Islet of Langerhans (tissue), 1 donor: ENCODE results near the gene KIF4A.
"Not testable (repeated sequence)": the region's sequence is repeated elsewhere in the genome, so short reads cannot be mapped to it uniquely, and the experiment has no call there.

Experiments
- FAIRE-seq: peaks from one replicate; lab custom pipeline; 2011; peaks lifted over from hg19 to GRCh38; lab: Jason Lieb, UNC

KIF4A gene

GRCh38 chrX:70289793-70290770 lies at the start of gene KIF4A, which contains the start of gene PDZD11:
Gene KIF4A (plus strand): TSS chrX:70290104. CDS start chrX:70290459, 355 bp downstream.
Gene PDZD11 (minus strand): TSS chrX:70289927. CDS start chrX:70289341, 586 bp downstream.
- no peak for FAIRE-seq

GRCh38 chrX:70240751-70241150 lies 49.2 kb upstream of the KIF4A start:
- FAIRE-seq: no peak

GRCh38 chrX:70241501-70241900 lies 48.4 kb upstream of the KIF4A start:
- FAIRE-seq: no peak

GRCh38 chrX:70243601-70244000 lies 46.3 kb upstream of the KIF4A start:
- FAIRE-seq: not testable (repeated sequence)

GRCh38 chrX:70244881-70245280 lies 45.0 kb upstream of the KIF4A start:
- peak; percentile 85 for FAIRE-seq

- no peak for FAIRE-seq
Observed at GRCh38 chrX:70247252-70247651, 42.7 kb upstream of the KIF4A start.

- no peak for FAIRE-seq
Observed at GRCh38 chrX:70252491-70252890, 37.4 kb upstream of the KIF4A start.

- FAIRE-seq: no peak
Observed at GRCh38 chrX:70253377-70254062, 36.4 kb upstream of the KIF4A start.

GRCh38 chrX:70254063-70254400 lies 35.9 kb upstream of the KIF4A start:
- no peak for FAIRE-seq

GRCh38 chrX:70254909-70255308 lies 35.0 kb upstream of the KIF4A start:
- no peak for FAIRE-seq

- FAIRE-seq: no peak
Observed at GRCh38 chrX:70255452-70255851, 34.5 kb upstream of the KIF4A start.

- no peak for FAIRE-seq
Observed at GRCh38 chrX:70257423-70258288, 32.2 kb upstream of the KIF4A start.

- FAIRE-seq: no peak
Observed at GRCh38 chrX:70260104-70260503, 29.8 kb upstream of the KIF4A start, which contains the start of gene P2RY4. Gene P2RY4 (minus strand): TSS chrX:70260204. CDS start chrX:70259624, 580 bp downstream.

GRCh38 chrX:70262952-70263567 lies 26.8 kb upstream of the KIF4A start:
- no peak for FAIRE-seq

- no peak for FAIRE-seq
Observed at GRCh38 chrX:70264784-70265183, 25.1 kb upstream of the KIF4A start.

- no peak for FAIRE-seq
Observed at GRCh38 chrX:70268034-70268433, 21.9 kb upstream of the KIF4A start, which contains the start of gene ARR3. Gene ARR3 (plus strand): TSS chrX:70268334. CDS start chrX:70269386, 1,052 bp downstream.

- not testable (repeated sequence) for FAIRE-seq
Observed at GRCh38 chrX:70274029-70274428, 15.9 kb upstream of the KIF4A start.

GRCh38 chrX:70279081-70279480 lies 10.8 kb upstream of the KIF4A start:
- no peak for FAIRE-seq

GRCh38 chrX:70280573-70280972 lies 9.3 kb upstream of the KIF4A start:
- no peak for FAIRE-seq

GRCh38 chrX:70281951-70282350 lies 8.0 kb upstream of the KIF4A start, which contains the start of gene RAB41:
Gene RAB41 (plus strand): TSS chrX:70282172. CDS start chrX:70282218, 46 bp downstream.
- FAIRE-seq: no peak

GRCh38 chrX:70289168-70289792 lies 624 bp upstream of the KIF4A start:
- FAIRE-seq: no peak
